ENCODE data around the gene TEX13D. TPM values are rescaled to one million over a fixed set of nuclear protein-coding genes. Genes with fewer than 3 reads are reported as not detected.

TEX13D gene
- total RNA-seq, 1 experiment from 2014 or later, result 0.47 TPM

DNA sequence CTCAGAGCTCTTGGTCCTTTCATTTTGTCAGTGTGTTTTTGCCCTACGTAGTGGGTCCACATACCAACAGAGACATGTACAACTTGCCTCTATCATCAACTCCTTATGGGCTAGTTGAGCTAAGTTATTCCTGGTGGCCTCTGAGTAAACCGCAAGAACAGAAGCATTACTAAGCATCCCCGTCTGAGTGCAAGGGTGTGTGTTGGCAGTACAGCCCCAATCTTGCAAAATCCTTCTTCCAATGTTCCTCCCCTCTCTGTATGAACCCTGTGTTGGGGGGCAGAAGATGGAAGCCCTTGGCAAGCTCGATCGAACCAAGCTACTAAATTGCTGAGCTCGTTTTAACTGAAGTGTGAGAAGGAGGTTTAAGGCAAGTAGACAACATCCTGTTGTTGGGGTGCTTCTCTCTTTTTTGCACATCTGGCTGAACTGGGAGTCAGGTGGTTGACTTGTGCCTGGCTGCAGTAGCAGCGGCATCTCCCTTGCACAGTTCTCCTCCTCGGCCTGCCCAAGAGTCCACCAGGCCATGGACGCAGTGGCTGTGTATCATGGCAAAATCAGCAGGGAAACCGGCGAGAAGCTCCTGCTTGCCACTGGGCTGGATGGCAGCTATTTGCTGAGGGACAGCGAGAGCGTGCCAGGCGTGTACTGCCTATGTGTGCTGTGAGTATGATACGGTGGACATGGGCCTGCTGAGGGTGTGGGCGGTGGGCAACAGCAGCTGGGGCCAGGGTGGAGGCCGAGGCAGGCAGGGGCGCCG lies 13.8 kb downstream of the TEX13D start, which contains the start of gene SH2D1A:
SH2D1A (plus strand) TSS at position 447 of the 760 bp plus-strand sequence; CDS start at position 527, 80 bp downstream.
- POLR2A ChIA-PET (ENCODE audit: low non-redundant PET), result no interaction called here
- Histone ChIP-seq H3K27ac (ENCODE audit: low read depth, low read length, poor library complexity, severe bottlenecking) (no peak within 1 kb of the TSS), H3K36me3 (ENCODE audit: insufficient read depth, low read length, poor library complexity, severe bottlenecking) (no peaks in the 10 kb centered on the region), H3K9me3 (ENCODE audit: low read depth, low read length, poor library complexity, severe bottlenecking) (no peaks in the 10 kb centered on the region), H3K4me1 (ENCODE audit: insufficient read depth, low read length, poor library complexity, severe bottlenecking) (no peaks in the 10 kb centered on the region), H3K27me3 (replicated peaks; ENCODE audit: insufficient read depth, low read depth, low read length, poor library complexity) (no peaks in the 10 kb centered on the region), H3K4me3 (ENCODE audit: low read depth, low read length, poor library complexity, severe bottlenecking) (no peak within 1 kb of the TSS)
- no peak for DNase-seq (ENCODE audit: low spot score)
- intact Hi-C loops (cut with micrococcal nuclease; ENCODE audit: unreplicated experiment), result no loop called here
- TF ChIP-seq, protein P1, sequence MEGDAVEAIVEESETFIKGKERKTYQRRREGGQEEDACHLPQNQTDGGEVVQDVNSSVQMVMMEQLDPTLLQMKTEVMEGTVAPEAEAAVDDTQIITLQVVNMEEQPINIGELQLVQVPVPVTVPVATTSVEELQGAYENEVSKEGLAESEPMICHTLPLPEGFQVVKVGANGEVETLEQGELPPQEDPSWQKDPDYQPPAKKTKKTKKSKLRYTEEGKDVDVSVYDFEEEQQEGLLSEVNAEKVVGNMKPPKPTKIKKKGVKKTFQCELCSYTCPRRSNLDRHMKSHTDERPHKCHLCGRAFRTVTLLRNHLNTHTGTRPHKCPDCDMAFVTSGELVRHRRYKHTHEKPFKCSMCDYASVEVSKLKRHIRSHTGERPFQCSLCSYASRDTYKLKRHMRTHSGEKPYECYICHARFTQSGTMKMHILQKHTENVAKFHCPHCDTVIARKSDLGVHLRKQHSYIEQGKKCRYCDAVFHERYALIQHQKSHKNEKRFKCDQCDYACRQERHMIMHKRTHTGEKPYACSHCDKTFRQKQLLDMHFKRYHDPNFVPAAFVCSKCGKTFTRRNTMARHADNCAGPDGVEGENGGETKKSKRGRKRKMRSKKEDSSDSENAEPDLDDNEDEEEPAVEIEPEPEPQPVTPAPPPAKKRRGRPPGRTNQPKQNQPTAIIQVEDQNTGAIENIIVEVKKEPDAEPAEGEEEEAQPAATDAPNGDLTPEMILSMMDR (conservative IDR thresholded peaks at IDR 0.05; ENCODE audit: low read depth, low read length), result no peak
- TF ChIP-seq EZH2 (IDR thresholded peaks at IDR 0.05; ENCODE audit: borderline replicate concordance, low read depth, low read length, poor library complexity, severe bottlenecking), result no peak
- CTCF ChIA-PET, result no interaction called here
- BruUV-seq (replicated peaks), result no TSS peak

DNA sequence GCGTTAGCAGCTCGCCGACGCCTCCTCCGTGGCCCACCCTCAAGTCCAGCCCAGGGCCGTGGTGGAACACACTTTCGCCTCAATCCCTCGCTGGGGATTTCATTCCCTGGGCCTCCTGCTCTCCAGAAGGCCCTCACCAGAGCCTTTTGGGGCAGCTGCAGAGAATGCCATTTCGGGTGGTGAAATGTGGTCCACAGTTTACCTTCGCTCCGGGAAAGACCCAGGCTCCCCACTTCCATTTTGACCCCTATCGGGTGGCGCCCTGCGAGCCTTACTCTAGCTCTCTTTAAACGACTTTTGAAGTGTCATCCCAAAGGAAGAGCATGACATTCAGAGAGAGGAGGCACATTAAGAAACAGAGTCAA lies 14.4 kb downstream of the TEX13D start:
- no peak for DNase-seq (ENCODE audit: low spot score)
- no peak overlapping the region for H3K4me3 ChIP-seq (ENCODE audit: low read depth, low read length, poor library complexity, severe bottlenecking)
- no peak for TF ChIP-seq EZH2 (IDR thresholded peaks at IDR 0.05; ENCODE audit: borderline replicate concordance, low read depth, low read length, poor library complexity, severe bottlenecking)
- no TSS peak for BruUV-seq (replicated peaks)
- H3K4me1 ChIP-seq (ENCODE audit: insufficient read depth, low read length, poor library complexity, severe bottlenecking), result no peaks in the 10 kb centered on the region
- H3K9me3 ChIP-seq (ENCODE audit: low read depth, low read length, poor library complexity, severe bottlenecking), result no peaks in the 10 kb centered on the region
- ChIA-PET POLR2A (ENCODE audit: low non-redundant PET) (no interaction called here), CTCF (no interaction called here)
- H3K27me3 ChIP-seq (replicated peaks; ENCODE audit: insufficient read depth, low read depth, low read length, poor library complexity), result no peaks in the 10 kb centered on the region
- H3K27ac ChIP-seq (ENCODE audit: low read depth, low read length, poor library complexity, severe bottlenecking), result no peak overlapping the region
- intact Hi-C loops (cut with micrococcal nuclease; ENCODE audit: unreplicated experiment), result no loop called here
- no peaks in the 10 kb centered on the region for H3K36me3 ChIP-seq (ENCODE audit: insufficient read depth, low read length, poor library complexity, severe bottlenecking)

DNA sequence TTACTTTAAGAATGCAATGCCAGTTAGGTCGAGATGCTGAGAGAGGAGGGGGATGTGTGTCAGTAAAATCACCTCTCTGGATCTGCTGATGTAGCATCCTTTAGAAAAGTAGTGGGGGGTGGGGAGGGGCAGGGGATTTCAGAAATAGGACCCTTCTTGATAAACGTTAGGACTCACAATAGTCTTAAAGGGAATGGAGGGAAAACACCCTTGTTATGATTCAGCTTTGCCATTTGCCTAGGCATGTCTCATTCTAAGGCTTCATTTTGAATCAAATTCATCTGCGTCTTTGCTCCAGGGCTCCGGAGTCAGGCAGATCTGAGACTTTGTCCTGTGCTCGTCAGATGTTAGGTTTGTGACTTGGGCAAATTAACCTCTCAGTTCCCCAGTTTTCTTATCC lies 14.8 kb downstream of the TEX13D start:
- TF ChIP-seq, protein P1 (conservative IDR thresholded peaks at IDR 0.05; ENCODE audit: low read depth, low read length), result no peak
- TF ChIP-seq EZH2 (IDR thresholded peaks at IDR 0.05; ENCODE audit: borderline replicate concordance, low read depth, low read length, poor library complexity, severe bottlenecking), result no peak
- Histone ChIP-seq H3K27ac (ENCODE audit: low read depth, low read length, poor library complexity, severe bottlenecking) (no peak overlapping the region), H3K27me3 (replicated peaks; ENCODE audit: insufficient read depth, low read depth, low read length, poor library complexity) (no peaks in the 10 kb centered on the region), H3K36me3 (ENCODE audit: insufficient read depth, low read length, poor library complexity, severe bottlenecking) (no peaks in the 10 kb centered on the region), H3K9me3 (ENCODE audit: low read depth, low read length, poor library complexity, severe bottlenecking) (no peaks in the 10 kb centered on the region), H3K4me1 (ENCODE audit: insufficient read depth, low read length, poor library complexity, severe bottlenecking) (no peaks in the 10 kb centered on the region), H3K4me3 (ENCODE audit: low read depth, low read length, poor library complexity, severe bottlenecking) (no peak overlapping the region)
- CTCF ChIA-PET, result no interaction called here
- no peak for DNase-seq (ENCODE audit: low spot score)
- BruUV-seq (replicated peaks), result no TSS peak
- POLR2A ChIA-PET (ENCODE audit: low non-redundant PET), result no interaction called here
- intact Hi-C loops (cut with micrococcal nuclease; ENCODE audit: unreplicated experiment), result no loop called here

DNA sequence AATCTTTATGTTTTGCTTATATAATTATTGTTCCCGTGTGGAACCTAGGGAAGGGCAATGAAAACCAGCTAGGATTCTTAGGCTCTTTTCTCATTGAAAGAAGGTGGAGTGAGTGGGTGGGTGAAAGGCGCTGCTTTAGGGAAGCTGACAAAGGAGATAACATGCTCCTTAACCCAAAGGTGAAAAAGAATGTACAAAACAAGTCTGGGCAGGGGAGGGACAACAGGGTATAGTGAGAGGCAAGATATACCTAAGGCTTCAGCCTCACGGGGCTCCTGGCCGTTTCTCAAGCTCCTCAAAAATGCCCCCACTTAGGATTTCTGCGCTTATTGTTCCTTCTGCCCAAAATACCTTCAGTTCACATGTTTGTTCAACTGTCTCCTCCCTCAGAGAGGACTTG lies 15.7 kb downstream of the TEX13D start:
- H3K27ac ChIP-seq (ENCODE audit: low read depth, low read length, poor library complexity, severe bottlenecking), result no peak overlapping the region
- no peak overlapping the region for H3K4me3 ChIP-seq (ENCODE audit: low read depth, low read length, poor library complexity, severe bottlenecking)
- CTCF ChIA-PET, result no interaction called here
- no peaks in the 10 kb centered on the region for H3K9me3 ChIP-seq (ENCODE audit: low read depth, low read length, poor library complexity, severe bottlenecking)
- H3K36me3 ChIP-seq (ENCODE audit: insufficient read depth, low read length, poor library complexity, severe bottlenecking), result no peaks in the 10 kb centered on the region
- POLR2A ChIA-PET (ENCODE audit: low non-redundant PET), result no interaction called here
- H3K4me1 ChIP-seq (ENCODE audit: insufficient read depth, low read length, poor library complexity, severe bottlenecking), result no peaks in the 10 kb centered on the region
- DNase-seq (ENCODE audit: low spot score), result no peak
- no TSS peak for BruUV-seq (replicated peaks)
- H3K27me3 ChIP-seq (replicated peaks; ENCODE audit: insufficient read depth, low read depth, low read length, poor library complexity), result no peaks in the 10 kb centered on the region
- TF ChIP-seq, protein P1 (conservative IDR thresholded peaks at IDR 0.05; ENCODE audit: low read depth, low read length), result no peak
- no peak for TF ChIP-seq EZH2 (IDR thresholded peaks at IDR 0.05; ENCODE audit: borderline replicate concordance, low read depth, low read length, poor library complexity, severe bottlenecking)
- intact Hi-C loops (cut with micrococcal nuclease; ENCODE audit: unreplicated experiment), result no loop called here

Data from A673 (cell line).